ENCODE data around the gene RXRA. TPM values are rescaled to one million over a fixed set of nuclear protein-coding genes. Genes with fewer than 3 reads are reported as not detected.
A peak's percentile ranks its signal among the peaks of the same experiment; 100 is the strongest.

Gene RXRA
- total RNA-seq, 2 experiments from 2014 or later: 22.1 to 22.5 TPM

DNA sequence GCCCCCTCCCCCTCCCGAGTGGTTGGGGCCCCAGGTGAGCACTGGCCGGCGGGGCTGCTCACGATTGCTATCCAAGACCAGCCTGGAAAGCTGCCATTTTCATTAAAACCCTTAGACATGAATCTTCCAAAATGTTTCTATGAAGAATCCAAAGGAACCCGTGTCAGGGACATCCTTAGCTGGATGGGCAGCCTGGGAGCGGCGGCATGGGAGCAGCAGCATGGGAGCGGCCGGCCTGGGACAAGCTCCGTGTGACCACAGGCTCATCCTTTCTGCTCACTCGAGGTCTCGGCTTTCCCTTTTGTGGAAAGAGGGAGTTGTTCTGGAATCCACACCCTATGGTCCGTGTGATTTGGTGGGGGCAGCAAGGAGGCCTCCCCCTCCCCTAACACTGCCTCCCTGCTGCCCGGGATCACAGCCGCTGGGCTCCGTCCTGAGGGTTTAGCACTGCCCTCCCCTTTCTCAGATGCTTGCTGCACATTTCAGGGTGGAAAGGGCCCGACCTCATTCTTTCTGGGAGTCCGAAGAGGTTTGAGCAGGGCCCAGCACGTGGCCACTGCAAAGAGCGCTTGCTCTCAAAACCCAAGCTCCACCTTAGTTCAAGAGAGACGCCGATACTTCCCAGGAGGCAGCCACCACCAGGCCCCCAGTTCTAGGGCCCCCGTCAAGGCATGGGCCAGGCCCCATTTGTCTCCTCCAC is 127.7 kb downstream of the RXRA start:
- CTCF ChIA-PET: interaction anchor here (1.5 kb wide), 1 partner anchor 283 kb away, joined by 3 read pairs; no protein-coding TSS in a partner anchor
- H3K4me1 Mint-ChIP-seq (ENCODE audit: low read depth): peaks cover 10% of the 10 kb centered on the region
- POLR2A ChIA-PET: no interaction called here
- H3K27ac Mint-ChIP-seq: no peak overlapping the region
- H3K27me3 Mint-ChIP-seq: no peaks in the 10 kb centered on the region
- DNase-seq: no peak
- no peak overlapping the region for H3K4me3 Mint-ChIP-seq
- H3K36me3 Mint-ChIP-seq: peaks cover 1% of the 10 kb centered on the region
- intact Hi-C loops (cut with micrococcal nuclease): no loop called here
- H3K9me3 Mint-ChIP-seq: peaks cover 6% of the 10 kb centered on the region

DNA sequence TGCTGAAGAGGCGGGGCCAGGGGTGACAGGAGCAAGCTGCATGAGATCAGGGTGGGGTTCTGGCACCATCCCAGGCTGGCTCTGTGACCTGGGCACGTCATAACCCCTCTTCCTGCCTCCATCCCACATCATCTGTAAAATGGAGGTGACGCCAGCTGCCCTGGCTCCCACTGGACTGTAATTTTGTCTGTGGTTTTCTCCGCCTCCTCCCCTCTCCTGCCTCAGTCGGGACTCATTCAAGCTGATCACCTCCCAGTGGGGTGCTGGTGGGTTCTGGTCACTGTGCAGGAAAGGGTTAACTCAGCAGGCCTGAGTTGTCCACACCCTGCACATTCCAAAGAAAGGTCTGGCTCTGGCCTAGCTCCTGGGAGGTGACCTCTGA is 128.2 kb downstream of the RXRA start:
- ChIA-PET CTCF (no interaction called here), POLR2A (no interaction called here)
- no peak overlapping the region for H3K27ac Mint-ChIP-seq
- H3K4me1 Mint-ChIP-seq (ENCODE audit: low read depth): peaks cover 10% of the 10 kb centered on the region
- peak overlapping the region; percentile 12 for H3K4me3 Mint-ChIP-seq
- H3K36me3 Mint-ChIP-seq: no peaks in the 10 kb centered on the region
- DNase-seq: no peak
- peaks cover under 1% of the 10 kb centered on the region for H3K9me3 Mint-ChIP-seq
- intact Hi-C loops (cut with micrococcal nuclease): no loop called here
- H3K27me3 Mint-ChIP-seq: no peaks in the 10 kb centered on the region

DNA sequence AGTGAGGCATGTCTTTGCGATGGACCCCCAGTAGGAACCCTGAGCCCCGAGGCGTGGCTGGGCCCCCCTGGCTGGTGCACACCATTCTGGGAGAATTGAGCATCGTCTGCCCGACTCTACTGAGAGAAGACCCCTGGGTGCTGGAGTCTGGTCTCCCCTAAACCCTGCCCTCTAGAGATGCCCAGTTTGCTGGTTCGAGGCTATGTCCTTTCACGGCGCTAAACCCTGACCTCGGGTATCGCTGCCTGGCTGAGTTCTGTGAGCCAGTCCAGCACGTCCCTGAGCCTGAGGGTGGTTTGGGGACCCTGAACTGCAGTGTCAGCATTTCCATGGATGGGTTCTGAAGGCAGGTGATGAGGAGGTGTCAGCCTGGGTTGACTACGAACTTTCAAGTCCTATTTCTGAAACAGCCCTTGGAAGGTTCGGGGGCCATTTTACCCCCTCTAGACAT is 128.8 kb downstream of the RXRA start:
- intact Hi-C loops (cut with micrococcal nuclease): no loop called here
- H3K4me3 Mint-ChIP-seq: peak overlapping the region; percentile 12
- H3K27me3 Mint-ChIP-seq: no peaks in the 10 kb centered on the region
- CTCF ChIA-PET: no interaction called here
- POLR2A ChIA-PET: no interaction called here
- peaks cover 10% of the 10 kb centered on the region for H3K4me1 Mint-ChIP-seq (ENCODE audit: low read depth)
- no peak overlapping the region for H3K27ac Mint-ChIP-seq
- no peaks in the 10 kb centered on the region for H3K9me3 Mint-ChIP-seq
- no peaks in the 10 kb centered on the region for H3K36me3 Mint-ChIP-seq
- DNase-seq: no peak

DNA sequence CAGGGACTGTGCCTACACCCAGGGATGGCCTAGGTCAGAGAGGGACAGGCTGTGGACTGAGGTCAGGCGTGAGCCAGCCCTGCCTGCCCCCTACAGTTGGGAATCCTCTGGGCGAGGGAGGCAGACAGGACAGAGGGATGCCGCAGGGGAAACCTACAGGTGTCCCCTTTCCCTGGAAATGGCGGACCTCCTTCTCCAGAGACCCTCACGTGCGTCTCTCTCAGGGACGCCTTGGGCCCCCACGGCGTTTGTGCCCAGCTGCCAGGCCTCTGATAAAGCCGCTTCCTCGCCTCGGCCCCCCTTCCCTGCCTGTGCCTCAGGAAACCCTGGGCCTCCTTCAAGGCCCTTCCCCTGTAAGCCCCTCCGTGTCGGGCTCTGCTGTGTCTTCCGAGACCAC is 129.3 kb downstream of the RXRA start:
- intact Hi-C loops (cut with micrococcal nuclease): no loop called here
- Mint-ChIP-seq H3K36me3 (no peaks in the 10 kb centered on the region), H3K27me3 (no peaks in the 10 kb centered on the region), H3K4me1 (ENCODE audit: low read depth) (peaks cover 10% of the 10 kb centered on the region), H3K9me3 (no peaks in the 10 kb centered on the region), H3K27ac (no peak overlapping the region), H3K4me3 (no peak overlapping the region)
- ChIA-PET CTCF (interaction anchor here (1.1 to 2.2 kb wide), 2 partner anchors 13 to 64 kb away, joined by 3 to 10 read pairs; no protein-coding TSS in a partner anchor), POLR2A (interaction anchor here (0.9 kb wide), 1 partner anchor 319 kb away, joined by 3 read pairs; the partner anchor contains the start of gene WDR5)
- DNase-seq: no peak

DNA sequence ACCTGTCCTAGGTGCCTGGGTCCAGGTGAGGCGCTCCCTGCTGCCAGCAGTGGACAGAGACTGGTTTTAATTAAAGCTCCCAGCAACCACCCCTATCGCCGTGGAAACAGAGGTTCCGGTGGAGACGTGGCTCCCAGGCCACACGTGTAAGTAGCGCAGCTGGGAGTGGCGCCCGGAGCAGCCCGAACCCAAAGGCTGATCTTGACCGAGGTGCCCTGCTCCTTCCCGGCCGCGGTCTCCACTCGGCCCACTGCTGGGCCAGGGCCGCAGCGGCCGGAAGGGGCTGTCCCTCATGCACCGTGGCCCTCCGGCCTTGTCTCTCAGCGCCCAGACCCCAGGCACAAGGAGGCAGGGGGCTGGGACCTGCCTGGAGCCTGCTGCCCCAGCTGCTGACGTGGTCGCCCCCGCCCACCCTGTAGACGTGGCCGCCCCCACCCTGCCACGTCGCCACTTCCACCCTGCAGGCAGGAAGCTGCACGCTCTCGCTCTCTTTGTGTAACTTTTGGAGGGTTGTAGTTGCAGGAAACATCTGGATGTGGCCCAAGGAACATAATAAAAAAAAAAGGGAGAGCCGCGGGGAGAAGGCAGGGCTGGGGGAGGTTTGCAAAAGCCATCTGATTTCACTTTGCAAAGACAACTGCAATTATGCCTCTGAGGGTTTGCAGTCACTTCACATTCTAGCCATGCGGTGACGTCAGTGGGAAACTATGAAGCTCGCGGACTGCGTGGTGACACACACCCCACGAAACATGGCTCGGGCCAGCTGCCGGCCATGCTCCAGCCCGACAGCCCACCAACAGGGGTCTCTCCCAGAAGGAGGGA is 129.9 kb downstream of the RXRA start:
- POLR2A ChIA-PET: interaction anchor here (0.9 kb wide), 2 partner anchors 320 to 321 kb away, joined by 3 to 4 read pairs; partner anchors contain the start of gene WDR5
- H3K36me3 Mint-ChIP-seq: no peaks in the 10 kb centered on the region
- DNase-seq: peak; percentile 82
- CTCF ChIA-PET: interaction anchor here (0.8 to 2.2 kb wide), 4 partner anchors 13 to 402 kb away, joined by 3 to 10 read pairs (median 3); no protein-coding TSS in a partner anchor
- peak overlapping the region; percentile 88 for H3K27ac Mint-ChIP-seq
- H3K9me3 Mint-ChIP-seq: peaks cover under 1% of the 10 kb centered on the region
- peak overlapping the region; percentile 71 for H3K4me3 Mint-ChIP-seq
- peaks cover 10% of the 10 kb centered on the region for H3K4me1 Mint-ChIP-seq (ENCODE audit: low read depth)
- intact Hi-C loops (cut with micrococcal nuclease): no loop called here
- no peaks in the 10 kb centered on the region for H3K27me3 Mint-ChIP-seq

DNA sequence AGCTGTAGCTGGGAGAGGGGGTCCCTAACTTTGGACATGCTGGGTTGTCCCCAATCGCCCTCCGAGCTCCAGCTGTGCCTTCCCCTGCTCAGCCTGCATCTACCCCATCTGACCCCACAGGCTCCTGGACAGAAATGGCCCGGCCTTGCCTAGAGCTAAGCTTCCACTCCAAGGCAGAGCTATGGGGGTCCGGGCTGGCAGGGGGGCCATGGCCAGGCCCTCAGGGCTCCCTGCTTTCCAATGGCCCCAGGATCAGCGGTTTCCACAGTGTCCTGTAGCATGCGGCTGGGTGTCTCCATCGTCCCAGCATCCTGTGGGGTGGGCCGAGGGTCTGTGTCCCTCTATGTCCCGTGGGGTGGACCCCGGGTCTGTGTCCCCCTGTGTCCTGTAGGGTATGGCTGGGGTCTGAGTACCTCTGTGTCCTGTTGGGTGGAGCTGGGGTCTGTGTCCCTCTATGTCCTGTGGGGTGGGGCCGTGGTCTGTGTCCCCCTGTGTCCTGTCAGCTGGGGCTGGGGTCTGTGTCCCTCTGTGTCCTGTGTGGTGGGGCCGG is 130.6 kb downstream of the RXRA start:
- DNase-seq: no peak
- ChIA-PET POLR2A (interaction anchor here (0.9 kb wide), 2 partner anchors 321 to 322 kb away, joined by 3 to 4 read pairs; partner anchors contain the start of gene WDR5), CTCF (interaction anchor here (0.8 to 2.2 kb wide), 4 partner anchors 14 to 401 kb away, joined by 3 to 10 read pairs (median 3); no protein-coding TSS in a partner anchor)
- Mint-ChIP-seq H3K4me1 (ENCODE audit: low read depth) (peaks cover 10% of the 10 kb centered on the region), H3K36me3 (no peaks in the 10 kb centered on the region), H3K27me3 (no peaks in the 10 kb centered on the region), H3K9me3 (peaks cover 7% of the 10 kb centered on the region), H3K27ac (peak overlapping the region; percentile 88), H3K4me3 (no peak overlapping the region)
- intact Hi-C loops (cut with micrococcal nuclease): no loop called here

DNA sequence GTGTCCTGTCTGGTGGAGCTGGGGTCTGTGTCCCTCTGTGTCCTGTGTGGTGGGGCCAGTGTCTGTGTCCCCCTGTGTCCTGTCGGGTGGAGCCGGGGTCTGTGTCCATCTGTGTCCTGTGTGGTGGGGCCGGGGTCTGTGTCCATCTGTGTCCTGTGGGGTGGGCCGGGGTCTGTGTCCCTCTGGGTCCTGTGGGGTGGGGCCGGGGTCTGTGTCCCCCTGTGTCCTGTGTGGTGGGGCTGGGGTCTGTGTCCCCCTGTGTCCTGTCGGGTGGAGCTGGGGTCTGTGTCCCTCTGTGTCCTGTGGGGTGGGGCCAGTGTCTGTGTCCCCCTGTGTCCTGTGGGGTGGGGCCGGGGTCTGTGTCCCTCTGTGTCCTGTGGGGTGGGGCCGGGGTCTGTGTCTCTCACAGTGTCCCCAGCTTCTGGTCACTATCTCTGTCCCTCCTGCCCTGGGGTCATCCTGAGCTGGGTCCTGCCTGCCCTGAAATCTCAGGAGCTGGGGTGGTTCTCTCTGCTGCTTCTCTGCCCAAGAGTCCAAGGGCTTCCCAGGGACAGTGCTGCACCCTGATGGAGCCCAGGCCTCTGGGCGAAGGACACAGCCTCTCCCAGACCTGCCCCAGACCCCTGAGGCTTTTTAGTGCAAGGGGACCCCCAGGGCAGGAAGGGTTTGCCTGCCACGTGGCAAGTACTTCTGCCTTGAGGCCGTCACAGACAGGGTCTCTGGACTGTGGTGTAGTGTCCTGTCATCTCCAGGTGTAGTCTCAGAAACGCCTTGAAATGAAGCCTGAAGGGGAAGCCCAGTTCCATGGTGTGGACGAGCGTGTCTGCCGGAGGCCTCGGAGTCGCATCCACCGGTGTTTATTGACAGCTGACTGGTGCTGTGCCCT is 131.3 kb downstream of the RXRA start:
- no peak for DNase-seq
- no peak overlapping the region for H3K4me3 Mint-ChIP-seq
- H3K4me1 Mint-ChIP-seq (ENCODE audit: low read depth): peaks cover 10% of the 10 kb centered on the region
- POLR2A ChIA-PET: no interaction called here
- CTCF ChIA-PET: interaction anchor here (1.6 to 2.2 kb wide), 2 partner anchors 15 to 75 kb away, joined by 5 to 10 read pairs; no protein-coding TSS in a partner anchor
- H3K27ac Mint-ChIP-seq: peak overlapping the region; percentile 88
- intact Hi-C loops (cut with micrococcal nuclease): no loop called here
- peaks cover 10% of the 10 kb centered on the region for H3K9me3 Mint-ChIP-seq
- no peaks in the 10 kb centered on the region for H3K27me3 Mint-ChIP-seq
- H3K36me3 Mint-ChIP-seq: no peaks in the 10 kb centered on the region

DNA sequence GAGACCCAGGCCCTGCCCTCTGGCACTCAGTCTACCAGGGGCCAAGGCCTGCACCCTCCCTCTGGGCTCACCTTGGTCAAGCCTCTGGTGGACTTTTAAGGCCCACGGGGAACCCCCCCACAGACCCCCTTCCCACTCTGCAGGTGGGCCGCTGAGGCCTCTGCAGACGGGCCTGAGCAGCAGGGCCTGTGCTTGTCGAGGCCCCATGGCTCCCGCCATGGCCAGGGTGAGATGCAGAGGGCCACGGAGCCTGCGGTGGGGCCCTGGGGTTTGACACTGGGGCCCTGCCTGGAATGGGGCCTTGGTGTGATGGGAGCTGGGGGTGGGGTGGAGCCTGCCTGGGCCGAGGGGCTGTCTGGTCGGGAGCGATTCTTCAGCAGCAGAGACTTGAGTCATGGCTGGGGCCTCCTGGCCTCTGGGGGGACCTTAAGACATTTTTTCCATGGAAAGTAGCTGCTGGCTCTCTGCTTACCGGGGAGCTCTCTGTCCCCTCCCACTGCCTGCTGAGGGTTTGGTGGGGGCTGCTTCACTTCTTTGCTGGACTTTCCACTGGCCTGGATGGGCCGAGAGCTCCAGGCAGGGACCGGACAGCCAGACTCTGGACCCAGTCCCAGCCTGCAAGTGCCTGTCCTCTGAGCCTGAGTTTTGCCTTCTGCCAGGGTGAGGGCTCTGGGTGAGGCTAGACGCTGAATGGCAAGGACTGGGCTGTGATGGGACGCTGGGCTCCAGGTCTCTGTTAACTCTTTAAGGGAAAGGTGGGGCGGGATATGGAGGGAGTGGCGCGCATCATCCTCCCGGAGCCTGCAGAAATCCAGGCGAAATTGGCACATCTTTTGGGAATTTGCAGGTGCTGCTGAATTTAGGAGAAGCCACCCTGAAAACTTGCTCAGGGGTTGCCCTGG is 132.2 kb downstream of the RXRA start:
- intact Hi-C loops (cut with micrococcal nuclease): no loop called here
- Mint-ChIP-seq H3K27ac (no peak overlapping the region), H3K4me3 (no peak overlapping the region), H3K36me3 (no peaks in the 10 kb centered on the region), H3K4me1 (ENCODE audit: low read depth) (peaks cover 10% of the 10 kb centered on the region), H3K27me3 (no peaks in the 10 kb centered on the region), H3K9me3 (peaks cover 10% of the 10 kb centered on the region)
- POLR2A ChIA-PET: no interaction called here
- CTCF ChIA-PET: interaction anchor here (1.6 kb wide), 1 partner anchor 76 kb away, joined by 5 read pairs; no protein-coding TSS in a partner anchor
- DNase-seq: no peak

DNA sequence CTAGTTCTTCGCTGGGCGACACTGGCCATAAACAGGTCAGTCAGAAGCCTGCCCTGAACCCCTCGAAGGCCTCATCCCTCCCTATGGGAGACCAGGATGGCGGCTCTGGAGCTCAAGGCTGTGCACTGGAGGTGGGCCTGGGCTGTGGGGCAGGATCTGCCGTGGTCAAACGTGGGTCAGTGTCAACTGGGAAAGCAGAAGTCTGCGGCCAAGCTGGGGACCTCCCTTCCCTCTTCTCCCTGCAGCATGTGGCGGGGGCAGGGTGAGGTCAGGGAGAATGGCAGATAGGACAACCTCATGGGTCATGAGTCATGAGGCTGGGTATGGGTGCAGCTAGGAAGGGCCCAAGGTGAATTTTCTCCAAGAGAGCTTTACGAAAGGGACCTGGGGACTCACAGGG is 132.9 kb downstream of the RXRA start:
- POLR2A ChIA-PET: no interaction called here

DNA sequence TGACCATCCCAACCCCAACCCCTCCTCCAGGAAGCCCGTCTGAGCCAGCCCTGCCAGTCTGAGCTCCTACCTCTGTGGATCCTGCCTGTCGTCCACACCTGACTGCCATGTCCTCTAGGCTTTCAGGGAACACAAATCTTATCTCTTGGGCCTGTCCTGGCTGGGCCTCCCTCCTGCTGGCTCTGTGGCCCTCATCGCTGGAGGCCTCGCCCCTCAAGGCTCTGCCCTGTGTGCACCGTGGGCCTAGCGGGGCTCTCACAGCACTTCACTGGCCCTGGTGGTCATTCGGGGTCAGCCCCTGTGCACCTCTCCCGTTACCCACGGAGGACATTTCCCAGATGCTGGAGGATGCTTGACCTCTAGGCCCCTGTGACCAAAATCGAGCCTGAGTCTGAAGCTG is 133.3 kb downstream of the RXRA start:
- Mint-ChIP-seq H3K27me3 (no peaks in the 10 kb centered on the region), H3K4me3 (no peak overlapping the region), H3K27ac (no peak overlapping the region), H3K4me1 (ENCODE audit: low read depth) (peaks cover 10% of the 10 kb centered on the region), H3K9me3 (peaks cover 10% of the 10 kb centered on the region), H3K36me3 (no peaks in the 10 kb centered on the region)
- ChIA-PET POLR2A (no interaction called here), CTCF (no interaction called here)
- intact Hi-C loops (cut with micrococcal nuclease): no loop called here
- DNase-seq: no peak

More for the DNA sequence above, 132.9 kb downstream of the RXRA start:
- Mint-ChIP-seq H3K36me3 (no peaks in the 10 kb centered on the region), H3K4me1 (ENCODE audit: low read depth) (peaks cover 10% of the 10 kb centered on the region), H3K9me3 (peaks cover 10% of the 10 kb centered on the region), H3K27ac (no peak overlapping the region), H3K27me3 (no peaks in the 10 kb centered on the region), H3K4me3 (no peak overlapping the region)
- intact Hi-C loops (cut with micrococcal nuclease): no loop called here
- no peak for DNase-seq
- CTCF ChIA-PET: no interaction called here

DNA sequence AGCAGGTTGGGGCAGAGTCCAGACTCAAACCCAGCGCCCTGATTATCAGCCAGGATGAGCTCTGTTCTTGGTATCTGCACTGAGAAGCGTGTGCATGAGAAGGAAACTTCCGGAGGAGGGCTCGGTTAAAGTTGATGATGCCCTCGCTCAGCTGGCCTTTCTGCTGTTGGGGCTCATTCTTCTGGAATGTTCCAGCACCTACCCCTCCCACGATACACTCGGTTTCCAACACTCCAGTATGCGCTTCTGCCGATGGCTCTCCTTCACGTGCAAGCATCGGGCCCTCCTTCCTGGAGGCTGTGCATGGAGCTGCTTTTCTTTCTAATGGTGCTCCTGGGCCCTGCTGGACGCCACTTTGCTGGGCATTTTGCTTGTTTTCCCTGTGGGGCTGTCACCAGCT is 134.0 kb downstream of the RXRA start:
- Mint-ChIP-seq H3K4me3 (no peak overlapping the region), H3K4me1 (ENCODE audit: low read depth) (peaks cover 10% of the 10 kb centered on the region), H3K9me3 (peaks cover 10% of the 10 kb centered on the region), H3K36me3 (no peaks in the 10 kb centered on the region), H3K27me3 (no peaks in the 10 kb centered on the region), H3K27ac (no peak overlapping the region)
- CTCF ChIA-PET: interaction anchor here (1.0 kb wide), 1 partner anchor 10 kb away, joined by 4 read pairs; no protein-coding TSS in a partner anchor
- DNase-seq: no peak
- intact Hi-C loops (cut with micrococcal nuclease): no loop called here
- POLR2A ChIA-PET: no interaction called here

Measured in activated CD4-positive, alpha-beta memory T cell treated with anti-CD3 and anti-CD28 coated beads for 36 hours (primary cell).